ENCODE data around the gene PLEK.

DNA sequence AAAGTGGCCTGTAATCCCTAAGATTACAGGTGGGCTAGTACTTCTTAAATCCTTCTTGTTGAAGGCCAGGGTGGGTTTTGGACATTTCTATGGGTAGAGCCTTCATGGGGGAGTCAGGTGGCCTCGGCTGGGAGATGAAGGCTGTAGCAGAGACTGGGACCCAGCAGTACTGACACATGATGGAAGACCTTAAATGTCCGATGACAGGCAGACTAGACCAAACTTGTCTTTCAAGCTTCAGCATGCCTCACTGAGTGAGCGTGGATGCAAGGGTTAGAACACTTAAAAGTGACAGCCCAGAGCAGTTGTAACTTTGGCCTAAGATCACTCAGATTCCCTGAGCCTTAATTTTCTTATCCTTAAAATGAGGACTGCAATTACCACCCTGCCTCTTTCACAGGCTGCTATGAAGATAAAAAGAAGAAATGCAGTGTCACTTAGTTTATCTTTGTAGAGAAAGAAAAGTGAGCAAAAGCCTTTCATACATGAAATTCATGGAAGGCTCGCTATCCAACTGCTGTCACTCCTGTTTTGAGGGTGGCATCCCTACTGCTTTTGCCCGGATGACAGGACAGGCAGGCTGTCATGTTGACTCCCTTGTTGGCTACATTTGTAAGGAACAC is 19.5 kb downstream of the PLEK start:
- TF ChIP-seq, protein P1, sequence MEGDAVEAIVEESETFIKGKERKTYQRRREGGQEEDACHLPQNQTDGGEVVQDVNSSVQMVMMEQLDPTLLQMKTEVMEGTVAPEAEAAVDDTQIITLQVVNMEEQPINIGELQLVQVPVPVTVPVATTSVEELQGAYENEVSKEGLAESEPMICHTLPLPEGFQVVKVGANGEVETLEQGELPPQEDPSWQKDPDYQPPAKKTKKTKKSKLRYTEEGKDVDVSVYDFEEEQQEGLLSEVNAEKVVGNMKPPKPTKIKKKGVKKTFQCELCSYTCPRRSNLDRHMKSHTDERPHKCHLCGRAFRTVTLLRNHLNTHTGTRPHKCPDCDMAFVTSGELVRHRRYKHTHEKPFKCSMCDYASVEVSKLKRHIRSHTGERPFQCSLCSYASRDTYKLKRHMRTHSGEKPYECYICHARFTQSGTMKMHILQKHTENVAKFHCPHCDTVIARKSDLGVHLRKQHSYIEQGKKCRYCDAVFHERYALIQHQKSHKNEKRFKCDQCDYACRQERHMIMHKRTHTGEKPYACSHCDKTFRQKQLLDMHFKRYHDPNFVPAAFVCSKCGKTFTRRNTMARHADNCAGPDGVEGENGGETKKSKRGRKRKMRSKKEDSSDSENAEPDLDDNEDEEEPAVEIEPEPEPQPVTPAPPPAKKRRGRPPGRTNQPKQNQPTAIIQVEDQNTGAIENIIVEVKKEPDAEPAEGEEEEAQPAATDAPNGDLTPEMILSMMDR (IDR thresholded peaks at IDR 0.05; ENCODE audit: low read depth, low read length, missing input control), result no peak
- TF ChIP-seq REST (IDR thresholded peaks at IDR 0.05), result no peak
- TF ChIP-seq MAX (IDR thresholded peaks at IDR 0.05), result no peak
- TF ChIP-seq, protein P2, sequence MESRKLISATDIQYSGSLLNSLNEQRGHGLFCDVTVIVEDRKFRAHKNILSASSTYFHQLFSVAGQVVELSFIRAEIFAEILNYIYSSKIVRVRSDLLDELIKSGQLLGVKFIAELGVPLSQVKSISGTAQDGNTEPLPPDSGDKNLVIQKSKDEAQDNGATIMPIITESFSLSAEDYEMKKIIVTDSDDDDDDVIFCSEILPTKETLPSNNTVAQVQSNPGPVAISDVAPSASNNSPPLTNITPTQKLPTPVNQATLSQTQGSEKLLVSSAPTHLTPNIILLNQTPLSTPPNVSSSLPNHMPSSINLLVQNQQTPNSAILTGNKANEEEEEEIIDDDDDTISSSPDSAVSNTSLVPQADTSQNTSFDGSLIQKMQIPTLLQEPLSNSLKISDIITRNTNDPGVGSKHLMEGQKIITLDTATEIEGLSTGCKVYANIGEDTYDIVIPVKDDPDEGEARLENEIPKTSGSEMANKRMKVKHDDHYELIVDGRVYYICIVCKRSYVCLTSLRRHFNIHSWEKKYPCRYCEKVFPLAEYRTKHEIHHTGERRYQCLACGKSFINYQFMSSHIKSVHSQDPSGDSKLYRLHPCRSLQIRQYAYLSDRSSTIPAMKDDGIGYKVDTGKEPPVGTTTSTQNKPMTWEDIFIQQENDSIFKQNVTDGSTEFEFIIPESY (IDR thresholded peaks at IDR 0.05), result no peak
- TF ChIP-seq TAF1 (conservative IDR thresholded peaks at IDR 0.05), result no peak
- no peak for TF ChIP-seq RXRA (IDR thresholded peaks at IDR 0.05)
- TF ChIP-seq YY1 (IDR thresholded peaks at IDR 0.05), result no peak
